NCI-H1417 treated with DMSO at 0.1 percent for 48 hours (cell line): Measurements from ENCODE around the gene TMEM151A.
"Not testable (repeated sequence)": the region's sequence is repeated elsewhere in the genome, so short reads cannot be mapped to it uniquely, and the experiment has no call there.

Experiments
- DNase-seq: peaks from one replicate; lab custom pipeline; 2025; lab: John Stamatoyannopoulos, UW

TMEM151A gene

GRCh38 chr11:66291706-66292542, at the start of gene TMEM151A:
TMEM151A (plus strand) TSS chr11:66291894; CDS start chr11:66292014, 120 bp downstream.
- no peak for DNase-seq

DNA sequence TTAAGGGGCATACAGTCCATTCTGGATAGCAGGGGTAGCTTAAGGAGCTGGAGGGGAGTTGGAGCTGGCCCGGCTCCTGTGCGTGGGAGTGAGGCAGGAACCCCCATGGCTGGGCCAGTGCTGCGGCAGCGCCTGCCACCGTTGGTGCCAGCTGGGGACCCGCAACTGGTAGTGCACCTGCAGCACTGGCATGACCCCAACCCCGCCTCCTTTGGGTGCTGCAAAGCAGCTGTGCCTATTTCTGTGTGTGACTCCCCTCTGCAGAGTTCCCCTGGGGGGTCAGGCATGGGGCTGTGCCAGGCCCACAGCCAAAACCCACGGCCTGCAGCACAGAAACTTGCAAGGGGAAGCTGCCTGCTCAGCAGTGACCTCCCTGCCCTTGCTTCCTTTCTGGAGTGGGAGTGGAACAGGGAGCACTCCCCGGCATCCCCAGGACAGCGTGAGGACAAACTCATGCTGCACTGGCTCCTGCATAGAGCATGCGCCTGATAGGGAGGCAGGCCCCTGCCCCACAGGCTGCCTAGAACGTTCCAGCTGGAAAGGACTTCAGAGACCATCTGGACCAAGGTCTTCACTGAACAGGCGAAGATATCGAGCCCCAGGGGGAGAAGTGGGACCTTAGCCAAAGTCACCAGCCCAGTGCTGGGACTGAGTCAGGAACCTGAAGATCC, 49.5 kb upstream of the TMEM151A start:
- no peak for DNase-seq

GRCh38 chr11:66243782-66244535, 47.7 kb upstream of the TMEM151A start:
- DNase-seq, result no peak

DNA sequence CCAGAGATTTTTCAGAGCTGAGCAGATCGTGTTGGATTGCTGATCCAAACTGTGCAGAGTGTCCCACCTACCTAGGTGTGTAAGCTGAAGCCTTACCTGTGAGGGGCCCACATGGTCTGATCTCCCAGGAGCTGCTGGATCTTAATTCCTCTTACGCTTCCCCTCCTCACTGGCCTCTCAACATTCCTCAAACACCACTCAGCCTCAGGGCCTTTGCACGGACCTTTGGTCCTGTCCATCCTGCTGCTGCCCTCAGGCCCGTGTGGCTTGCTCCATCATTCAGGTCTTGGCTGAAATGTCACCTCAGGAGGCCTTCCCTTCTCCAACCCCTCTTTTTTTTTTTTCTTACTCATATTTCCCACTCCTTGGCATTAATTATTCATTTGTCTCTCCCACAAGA, 44.4 kb upstream of the TMEM151A start:
- DNase-seq, result no peak

DNA sequence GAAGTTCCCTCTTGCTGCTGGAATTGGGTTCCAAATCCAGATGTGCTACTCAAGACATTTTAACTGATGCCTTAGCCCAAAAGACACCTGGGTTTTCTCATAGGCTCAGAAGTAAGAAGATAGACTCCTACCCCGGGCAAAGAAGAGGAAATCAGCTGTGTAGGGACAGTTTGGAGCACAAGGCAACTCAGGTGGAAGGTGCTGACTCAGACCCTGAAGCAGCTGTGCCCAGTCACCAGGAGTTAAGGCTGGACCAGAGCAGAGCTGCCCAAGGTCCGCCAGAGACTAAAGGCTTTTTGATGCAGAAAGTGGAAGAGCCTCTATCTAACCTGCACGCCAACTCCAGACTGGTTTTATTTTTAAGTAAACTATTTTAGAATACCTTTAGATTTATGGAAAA, 43.9 kb upstream of the TMEM151A start:
- no peak for DNase-seq

GRCh38 chr11:66248903-66249302, 42.8 kb upstream of the TMEM151A start:
- no peak for DNase-seq

- DNase-seq, result no peak
Measured at GRCh38 chr11:66251809-66252208, 39.9 kb upstream of the TMEM151A start.

- not testable (repeated sequence) for DNase-seq
Measured at GRCh38 chr11:66253081-66253480, 38.6 kb upstream of the TMEM151A start.

DNA sequence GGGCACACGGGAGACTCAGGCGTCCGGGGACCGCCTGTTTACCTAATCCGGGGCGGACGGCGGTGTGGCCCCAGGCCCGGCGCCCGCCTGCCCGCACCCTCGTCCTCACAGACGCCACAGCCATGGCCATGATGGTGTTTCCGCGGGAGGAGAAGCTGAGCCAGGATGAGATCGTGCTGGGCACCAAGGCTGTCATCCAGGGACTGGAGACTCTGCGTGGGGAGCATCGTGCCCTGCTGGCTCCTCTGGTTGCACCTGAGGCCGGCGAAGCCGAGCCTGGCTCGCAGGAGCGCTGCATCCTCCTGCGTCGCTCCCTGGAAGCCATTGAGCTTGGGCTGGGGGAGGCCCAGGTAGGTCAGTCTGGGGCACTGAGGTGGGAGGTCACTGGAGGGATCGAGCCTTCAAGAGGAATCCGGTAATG, 33.2 kb upstream of the TMEM151A start:
- no peak for DNase-seq

DNA sequence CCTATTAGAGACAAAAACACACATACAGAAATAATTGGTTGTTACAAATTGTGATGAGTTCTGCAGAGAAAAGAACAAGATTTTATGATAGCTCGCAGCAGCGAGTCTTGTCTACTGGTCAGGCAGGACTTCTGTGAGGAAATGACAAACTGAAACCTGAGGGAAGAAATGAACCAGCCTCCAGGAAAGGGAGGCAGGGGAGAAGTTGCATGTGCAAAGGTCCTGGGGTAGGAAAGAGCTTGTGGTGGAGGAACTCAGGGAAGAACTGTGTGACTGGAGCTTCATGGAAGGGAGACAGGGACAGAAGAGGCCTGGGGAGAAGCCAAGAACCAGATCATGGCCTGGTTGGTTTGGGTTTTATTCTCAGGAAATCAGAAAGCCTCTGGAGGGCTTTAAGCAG, 32.5 kb upstream of the TMEM151A start:
- DNase-seq, result no peak

GRCh38 chr11:66259956-66260355, 31.7 kb upstream of the TMEM151A start:
- no peak for DNase-seq

DNA sequence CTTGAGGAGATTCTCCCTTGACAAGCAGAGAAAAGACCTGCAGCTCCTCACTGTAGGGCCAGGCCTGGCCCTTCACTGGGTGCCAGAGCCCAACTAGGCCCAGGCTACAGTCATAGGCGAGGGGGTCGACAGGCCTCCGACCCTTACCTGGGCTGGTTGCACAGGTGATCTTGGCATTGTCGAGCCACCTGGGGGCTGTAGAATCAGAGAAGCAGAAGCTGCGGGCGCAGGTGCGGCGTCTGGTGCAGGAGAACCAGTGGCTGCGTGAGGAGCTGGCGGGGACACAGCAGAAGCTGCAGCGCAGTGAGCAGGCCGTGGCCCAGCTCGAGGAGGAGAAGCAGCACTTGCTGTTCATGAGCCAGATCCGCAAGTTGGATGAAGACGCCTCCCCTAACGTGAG, 30.1 kb upstream of the TMEM151A start:
- DNase-seq, result no peak

DNA sequence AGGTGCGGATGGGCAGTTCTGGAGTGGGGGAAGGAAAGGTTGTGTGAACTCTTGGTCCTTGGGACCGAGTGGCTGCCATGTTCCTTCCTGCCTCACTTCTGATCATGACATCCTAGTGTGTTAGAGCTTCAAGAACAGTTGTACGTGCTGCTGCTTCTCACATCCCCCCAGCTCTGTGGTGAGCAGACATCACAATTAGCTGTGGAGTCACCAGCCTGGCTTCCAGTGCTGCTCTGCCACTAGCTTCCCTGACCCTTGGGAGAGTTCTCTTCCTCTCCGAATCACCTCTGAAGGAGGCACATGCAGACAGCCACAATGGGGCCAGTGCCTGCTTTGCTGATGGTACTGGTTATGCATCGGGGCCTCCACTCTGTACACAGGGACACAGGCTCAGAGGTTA, 29.5 kb upstream of the TMEM151A start:
- no peak for DNase-seq

- no peak for DNase-seq
Measured at GRCh38 chr11:66262696-66263095, 29.0 kb upstream of the TMEM151A start.

DNA sequence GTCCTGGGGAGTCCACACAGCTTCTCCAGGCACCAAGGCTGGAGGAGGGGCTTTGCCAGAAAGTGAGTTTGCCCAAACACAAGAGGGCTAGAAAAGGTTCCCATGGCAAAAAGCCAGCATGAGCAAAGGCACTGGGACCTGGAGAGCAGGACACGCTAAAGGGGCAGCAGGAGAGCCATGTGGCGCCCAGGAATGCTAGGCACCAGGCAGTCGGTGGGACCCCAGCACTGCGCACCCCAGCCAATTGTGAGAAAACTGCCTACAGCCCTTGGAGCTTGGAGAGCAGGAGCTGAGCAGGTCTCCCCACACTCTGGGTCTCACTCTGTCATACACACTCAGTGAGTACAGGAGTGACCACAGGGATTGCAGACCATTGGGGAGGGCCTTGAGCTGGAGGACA, 28.5 kb upstream of the TMEM151A start:
- DNase-seq, result no peak

- DNase-seq, result no peak
Measured at GRCh38 chr11:66263785-66264184, 27.9 kb upstream of the TMEM151A start.

- no peak for DNase-seq
Measured at GRCh38 chr11:66264383-66264782, 27.3 kb upstream of the TMEM151A start.

DNA sequence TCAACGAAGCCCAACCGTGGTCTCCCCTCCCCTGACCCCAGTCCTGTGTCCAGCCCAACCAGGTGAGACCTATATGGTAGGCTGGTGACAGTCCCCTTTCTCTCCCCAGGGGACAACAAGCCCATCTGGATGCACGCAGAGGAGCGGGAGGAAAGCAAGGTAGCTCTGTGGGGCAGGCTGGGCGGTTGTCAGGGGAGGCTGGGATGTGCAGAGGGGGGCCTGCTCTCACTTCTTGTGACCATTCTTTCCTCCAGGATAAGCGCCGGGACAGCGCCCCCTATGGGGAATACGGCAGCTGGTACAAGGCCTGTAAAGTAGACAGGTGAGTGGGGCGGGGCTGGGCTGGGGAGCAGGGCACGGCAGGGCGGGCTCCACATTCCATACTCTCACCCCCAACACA, 26.8 kb upstream of the TMEM151A start:
- no peak for DNase-seq

DNA sequence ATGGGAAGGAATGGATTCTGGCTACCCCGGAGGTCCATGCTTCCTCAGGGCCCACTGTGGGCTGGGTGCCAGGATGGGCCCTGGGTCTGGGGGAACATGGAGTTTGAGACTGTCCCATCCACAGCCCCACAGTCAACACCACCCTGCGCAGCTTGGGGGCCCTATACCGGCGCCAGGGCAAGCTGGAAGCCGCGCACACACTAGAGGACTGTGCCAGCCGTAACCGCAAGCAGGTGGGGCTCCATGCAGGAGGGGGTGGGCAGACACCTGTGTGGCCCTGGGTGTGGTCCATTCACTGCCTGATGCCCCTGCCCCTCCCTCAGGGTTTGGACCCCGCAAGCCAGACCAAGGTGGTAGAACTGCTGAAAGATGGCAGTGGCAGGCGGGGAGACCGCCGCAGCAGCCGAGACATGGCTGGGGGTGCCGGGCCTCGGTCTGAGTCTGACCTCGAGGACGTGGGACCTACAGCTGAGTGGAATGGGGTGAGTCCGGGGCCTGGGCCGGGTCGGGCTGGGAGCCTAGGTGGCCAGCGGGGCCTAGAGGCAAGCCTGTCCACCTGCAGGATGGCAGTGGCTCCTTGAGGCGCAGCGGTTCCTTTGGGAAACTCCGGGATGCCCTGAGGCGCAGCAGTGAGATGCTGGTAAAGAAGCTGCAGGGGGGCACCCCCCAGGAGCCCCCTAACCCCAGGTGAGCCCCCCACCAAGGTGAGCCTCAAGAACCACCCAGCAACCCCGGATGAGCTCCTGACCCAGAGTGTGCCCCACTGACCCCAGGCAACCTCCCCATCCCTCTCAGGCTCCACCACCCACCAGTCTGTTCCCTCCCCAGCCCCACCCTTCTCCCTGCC, 25.9 kb upstream of the TMEM151A start:
- no peak for DNase-seq

GRCh38 chr11:66266378-66267038, 25.2 kb upstream of the TMEM151A start:
- no peak for DNase-seq

GRCh38 chr11:66267039-66267378, 24.7 kb upstream of the TMEM151A start:
- no peak for DNase-seq
